Measurements from ENCODE around the gene TNFRSF19.

GRCh38 chr13:23711355-23711754 is 141.1 kb downstream of the TNFRSF19 start:
- TF ChIP-seq EZH2 (IDR thresholded peaks at IDR 0.05; ENCODE audit: borderline replicate concordance), result no peak
- no peak for TF ChIP-seq CTCF (IDR thresholded peaks at IDR 0.05; ENCODE audit: poor library complexity)
